HT1080 (cell line): Measurements from ENCODE around the gene DRC7. TPM values are rescaled to one million over a fixed set of nuclear protein-coding genes. Genes with fewer than 3 reads are reported as not detected.

Experiments used
- DNase-seq: peaks from one replicate; pipeline ENCODE4 v3.0.0-alpha.2; 2015; ENCODE audit warnings: low read depth
- total RNA-seq: library from RNA; depleted of rRNA; stranded (reverse); fragments of >200 nt; shearing (Covaris generic); gene quantifications from 2 replicates; pipeline ENCODE4 v1.2.3, GENCODE V29; 2014

DRC7 gene
- total RNA-seq, 1 experiment from 2014 or later: not detected

DNA sequence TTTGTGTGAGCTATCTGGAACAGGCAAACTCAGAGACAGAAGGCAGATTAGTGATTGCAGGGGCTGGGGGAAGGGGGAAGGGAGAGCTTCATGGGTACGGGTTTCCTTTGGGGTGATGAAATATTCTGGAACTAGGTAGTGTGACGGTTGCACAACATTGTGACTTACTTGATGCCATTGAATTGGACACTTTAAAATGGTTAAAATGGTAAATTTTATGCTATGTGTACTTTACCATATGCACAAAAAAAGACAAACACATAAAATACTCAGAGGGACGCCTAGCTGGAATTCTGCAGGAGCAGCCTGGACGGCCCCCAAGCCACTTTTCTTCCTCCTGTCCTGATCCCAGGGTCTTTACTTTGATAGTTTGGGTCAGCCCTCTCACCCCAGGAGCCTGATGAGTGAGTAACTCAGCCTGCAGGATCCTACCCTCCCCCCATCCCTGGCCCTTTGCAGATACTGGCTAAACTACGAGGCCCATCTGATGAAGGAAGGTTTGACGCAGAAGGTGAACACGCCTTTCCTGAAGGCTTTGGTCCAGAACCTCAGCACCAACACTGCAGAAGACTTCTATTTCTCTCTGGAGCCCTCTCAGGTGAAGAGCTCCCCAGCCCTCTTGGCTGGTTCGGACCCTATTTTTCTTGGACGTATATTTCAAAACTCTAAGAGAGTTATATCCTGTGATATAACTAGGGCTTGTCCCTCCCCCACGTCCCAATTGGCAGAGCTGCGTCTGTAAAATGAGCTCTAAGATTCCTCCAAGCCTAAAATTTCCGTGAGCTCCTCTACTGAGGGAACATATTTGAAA, 18.7 kb upstream of the DRC7 start:
- DNase-seq: no peak

DNA sequence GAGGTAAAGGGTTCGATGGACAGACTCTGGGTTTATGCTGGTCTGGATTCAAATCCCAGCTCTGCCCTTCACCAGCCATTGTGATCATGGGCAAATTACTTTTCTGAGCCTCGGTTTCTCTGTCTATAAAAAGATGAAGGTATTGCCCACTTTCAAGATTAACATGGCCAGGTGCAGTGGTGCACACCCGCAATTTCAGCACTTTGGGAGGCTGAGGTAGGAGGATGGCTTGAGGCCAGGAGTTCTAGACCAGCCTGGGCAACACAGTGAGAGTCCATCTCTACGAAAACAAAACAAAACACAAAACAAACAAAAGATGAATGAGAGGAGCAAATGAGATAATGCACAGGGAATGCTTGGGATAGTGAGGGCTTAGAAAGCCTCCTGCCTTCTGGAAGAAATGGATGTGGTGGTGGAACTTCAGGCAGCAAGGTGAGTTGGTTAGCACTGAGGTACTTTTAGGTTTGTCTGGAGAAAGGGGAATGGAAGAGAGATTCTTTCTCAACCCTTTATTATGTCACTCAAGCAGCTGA, 18.0 kb upstream of the DRC7 start:
- no peak for DNase-seq

DNA sequence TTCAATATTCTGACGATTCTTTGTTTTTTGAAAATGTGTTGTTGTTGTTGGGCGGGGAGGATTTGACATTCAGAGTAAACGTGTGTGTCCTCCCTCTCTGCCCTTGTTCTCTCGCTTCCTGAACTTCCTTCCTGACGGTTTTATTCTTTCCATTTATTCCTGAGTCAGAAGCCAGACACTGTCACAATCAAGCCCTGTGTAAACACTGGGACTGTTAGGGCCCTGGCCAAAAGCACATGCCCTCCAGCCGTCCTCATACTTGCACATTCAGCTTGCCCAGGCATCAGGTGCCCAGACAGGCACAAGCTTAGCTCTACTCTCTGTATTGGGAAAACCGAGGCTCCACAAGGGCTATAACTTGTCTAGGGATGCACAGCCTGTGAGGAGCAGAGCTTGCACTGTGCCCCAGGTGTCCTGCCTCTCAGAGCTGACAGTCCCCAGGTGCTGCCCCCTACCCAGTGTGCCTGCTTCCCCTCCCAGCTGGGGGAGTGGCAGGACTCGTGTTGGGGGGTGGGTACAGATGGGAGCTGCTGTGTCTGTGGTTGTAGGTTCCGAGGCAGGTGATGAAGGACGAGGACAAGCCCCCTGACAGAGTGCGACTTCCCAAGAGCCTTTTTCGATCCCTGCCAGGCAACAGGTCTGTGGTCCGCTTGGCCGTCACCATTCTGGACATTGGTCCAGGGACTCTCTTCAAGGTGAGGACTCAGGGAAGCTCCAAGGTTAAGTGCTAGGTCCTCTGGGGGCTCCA, 16.8 kb upstream of the DRC7 start:
- DNase-seq: no peak

DNA sequence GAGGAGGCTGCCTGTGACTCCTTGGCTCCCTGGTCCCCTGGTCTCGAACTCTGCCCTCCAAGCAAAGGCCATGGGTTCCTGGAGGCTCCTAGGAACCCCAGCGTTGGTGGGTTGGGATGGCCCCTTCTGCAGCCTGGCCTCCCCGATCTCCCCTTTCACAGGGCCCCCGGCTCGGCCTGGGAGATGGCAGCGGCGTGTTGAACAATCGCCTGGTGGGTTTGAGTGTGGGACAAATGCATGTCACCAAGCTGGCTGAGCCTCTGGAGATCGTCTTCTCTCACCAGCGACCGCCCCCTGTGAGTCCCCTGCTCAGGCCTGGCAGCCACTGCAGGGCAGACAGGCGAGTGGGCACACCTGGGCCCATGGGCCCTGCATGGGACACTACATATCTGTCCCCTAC, 15.6 kb upstream of the DRC7 start:
- DNase-seq: no peak

DNA sequence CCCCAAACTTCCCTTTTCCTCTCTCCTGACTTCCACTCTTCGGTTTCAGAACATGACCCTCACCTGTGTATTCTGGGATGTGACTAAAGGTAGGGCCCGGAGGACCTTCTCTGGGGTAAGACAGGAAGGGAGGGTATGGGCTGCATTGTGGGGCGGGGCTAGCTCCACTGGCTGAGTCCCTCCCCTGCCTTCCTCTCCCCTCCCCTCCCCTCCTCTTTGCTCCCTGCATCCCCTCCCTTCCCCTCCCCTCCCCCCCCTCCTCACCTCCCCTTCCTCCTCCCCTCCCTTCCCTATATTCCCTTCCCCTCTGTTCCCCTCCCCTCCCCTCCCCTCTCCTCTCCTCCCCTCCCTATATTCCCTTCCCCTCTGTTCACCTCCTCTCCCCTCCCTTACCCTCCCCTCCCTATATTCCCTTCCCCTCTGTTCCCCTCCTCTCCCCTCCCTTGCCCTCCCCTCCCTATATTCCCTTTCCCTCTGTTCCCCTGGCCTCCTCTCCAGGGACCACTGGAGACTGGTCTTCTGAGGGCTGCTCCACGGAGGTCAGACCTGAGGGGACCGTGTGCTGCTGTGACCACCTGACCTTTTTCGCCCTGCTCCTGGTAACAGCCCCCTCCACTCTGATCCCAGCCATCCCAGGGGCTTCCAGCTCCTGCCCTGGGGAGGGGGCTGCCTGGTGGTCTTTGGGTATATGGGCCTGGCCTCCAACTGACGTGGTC, 14.7 kb upstream of the DRC7 start:
- no peak for DNase-seq

DNA sequence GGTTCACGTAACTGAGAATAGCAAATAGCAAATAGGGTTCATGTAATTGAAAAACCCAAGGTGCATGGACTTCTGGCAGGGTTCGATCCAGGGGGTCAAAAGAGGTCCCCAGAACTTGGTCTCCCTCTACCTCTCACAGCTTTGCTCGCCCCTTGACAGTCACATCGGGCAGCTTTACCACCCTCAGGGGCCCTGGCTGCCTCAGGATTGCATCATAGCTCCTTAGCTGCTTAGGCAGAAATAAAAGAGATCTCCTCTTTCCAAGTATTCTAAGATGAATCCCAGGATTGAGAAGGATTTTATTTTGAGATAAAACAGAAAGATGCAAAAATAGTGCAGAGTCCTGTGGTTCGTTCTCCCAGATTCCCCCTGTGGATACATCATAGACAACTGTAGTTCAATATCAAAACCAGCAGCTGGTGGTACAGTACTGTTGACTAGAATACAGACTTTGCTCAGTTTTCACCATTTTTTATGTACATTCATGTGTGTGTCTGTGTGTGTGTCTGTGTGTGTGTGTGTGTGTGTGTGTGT, 13.7 kb upstream of the DRC7 start:
- DNase-seq: no peak

DNA sequence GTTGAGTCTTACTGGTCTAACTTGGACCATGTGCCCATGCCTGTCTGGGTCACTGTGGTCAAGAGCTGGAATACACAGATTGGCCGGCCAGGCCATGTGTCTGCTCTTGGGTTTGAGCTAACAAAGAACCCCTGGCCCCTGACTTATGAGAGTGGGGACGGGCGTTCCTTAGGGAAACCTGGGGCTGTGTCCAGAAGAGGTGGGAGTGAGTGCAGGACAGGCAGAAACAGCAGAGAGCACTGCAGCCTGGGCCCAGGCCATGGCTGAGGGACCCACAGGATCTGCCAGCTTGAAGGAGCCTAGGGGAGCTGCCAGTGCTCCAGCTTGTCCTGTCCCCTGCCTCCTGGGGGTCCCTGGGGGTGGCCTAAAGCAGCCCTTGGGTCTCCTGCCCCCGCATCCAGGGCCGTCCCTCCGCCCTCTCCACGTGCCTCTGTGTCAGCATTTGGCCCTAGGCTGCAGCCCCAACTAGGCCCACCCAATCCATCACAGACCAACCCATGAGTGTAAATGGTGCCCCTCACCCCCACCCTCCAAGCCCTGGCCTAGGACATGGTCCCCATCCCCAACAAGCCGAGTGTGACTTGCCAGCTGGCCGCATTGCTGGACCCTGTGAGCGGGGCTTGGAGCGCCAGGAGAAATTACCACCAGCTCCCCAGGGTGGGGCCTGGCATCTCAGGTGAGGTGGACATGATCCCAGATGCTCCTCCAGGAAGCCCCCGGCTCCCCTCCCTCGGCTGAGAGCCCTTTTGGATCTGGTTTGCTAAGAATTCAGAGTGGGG, 12.5 kb upstream of the DRC7 start:
- no peak for DNase-seq

DNA sequence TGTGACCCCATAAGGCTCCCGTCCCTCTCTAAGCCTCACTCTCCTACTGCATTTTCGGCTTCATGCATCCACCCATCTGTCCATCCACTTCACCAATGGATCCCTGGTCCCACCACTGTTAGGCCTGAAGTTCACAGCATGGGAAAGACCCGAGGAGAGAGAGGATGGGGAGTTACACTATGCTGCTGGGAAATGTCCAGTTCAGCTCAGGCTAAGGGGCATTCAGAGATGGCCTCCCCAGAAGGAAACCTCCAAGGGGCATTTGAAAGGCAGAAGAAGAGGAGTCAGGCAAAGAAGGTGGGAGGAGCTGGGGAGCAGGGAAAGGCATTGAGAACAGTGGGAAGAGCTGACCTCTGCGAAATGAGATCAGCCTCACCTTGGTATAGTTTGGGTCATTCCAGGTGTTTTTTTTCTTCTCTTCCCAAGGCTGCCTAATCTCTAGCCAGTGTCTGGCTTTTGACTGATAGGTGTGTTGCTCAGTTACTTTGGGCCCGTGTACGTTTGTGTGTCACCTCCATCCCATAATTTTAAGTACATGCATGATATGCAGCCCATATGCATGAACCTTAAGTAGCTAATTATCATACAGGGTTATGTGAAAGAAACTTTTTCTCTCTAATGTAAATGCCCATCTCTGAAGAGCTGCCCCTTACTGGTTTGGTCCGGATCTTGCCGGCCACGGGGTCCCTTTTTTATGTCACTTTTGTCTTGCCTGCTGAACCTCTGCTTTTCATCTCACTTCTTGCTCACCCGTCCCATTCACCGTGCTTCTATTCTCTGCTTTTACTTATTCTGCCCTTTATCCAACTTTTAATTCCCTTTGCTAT, 11.6 kb upstream of the DRC7 start:
- DNase-seq: no peak

DNA sequence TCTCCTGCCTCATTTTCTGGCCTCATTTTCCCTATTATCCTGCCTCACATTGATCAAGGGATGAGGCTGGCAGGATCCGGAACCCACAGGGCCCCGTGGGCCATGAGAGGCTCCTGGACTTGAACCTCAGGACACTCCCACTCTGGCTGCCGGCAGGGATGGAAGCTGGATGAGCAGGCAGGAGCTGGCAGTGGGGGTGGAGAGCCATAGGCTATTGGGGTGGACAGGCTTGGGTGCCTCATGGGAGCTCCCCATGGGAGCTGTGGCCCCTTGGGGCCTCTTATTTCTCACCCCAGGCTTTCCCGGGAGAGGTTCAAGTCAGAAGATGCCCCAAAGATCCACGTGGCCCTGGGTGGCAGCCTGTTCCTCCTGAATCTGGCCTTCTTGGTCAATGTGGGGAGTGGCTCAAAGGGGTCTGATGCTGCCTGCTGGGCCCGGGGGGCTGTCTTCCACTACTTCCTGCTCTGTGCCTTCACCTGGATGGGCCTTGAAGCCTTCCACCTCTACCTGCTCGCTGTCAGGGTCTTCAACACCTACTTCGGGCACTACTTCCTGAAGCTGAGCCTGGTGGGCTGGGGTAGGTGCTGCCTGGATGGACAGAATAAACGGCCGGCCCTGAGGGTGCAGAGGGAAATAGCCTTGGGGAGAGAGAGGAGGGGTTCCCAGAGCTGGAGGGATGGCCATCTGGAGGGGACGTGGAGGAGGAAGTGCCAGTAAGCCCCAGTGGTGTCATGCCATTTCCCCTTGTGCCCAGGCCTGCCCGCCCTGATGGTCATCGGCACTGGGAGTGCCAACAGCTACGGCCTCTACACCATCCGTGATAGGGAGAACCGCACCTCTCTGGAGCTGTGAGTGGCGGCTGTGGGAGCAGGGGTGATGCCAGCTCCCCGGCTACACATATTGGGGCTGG, 10.7 kb upstream of the DRC7 start:
- no peak for DNase-seq

DNA sequence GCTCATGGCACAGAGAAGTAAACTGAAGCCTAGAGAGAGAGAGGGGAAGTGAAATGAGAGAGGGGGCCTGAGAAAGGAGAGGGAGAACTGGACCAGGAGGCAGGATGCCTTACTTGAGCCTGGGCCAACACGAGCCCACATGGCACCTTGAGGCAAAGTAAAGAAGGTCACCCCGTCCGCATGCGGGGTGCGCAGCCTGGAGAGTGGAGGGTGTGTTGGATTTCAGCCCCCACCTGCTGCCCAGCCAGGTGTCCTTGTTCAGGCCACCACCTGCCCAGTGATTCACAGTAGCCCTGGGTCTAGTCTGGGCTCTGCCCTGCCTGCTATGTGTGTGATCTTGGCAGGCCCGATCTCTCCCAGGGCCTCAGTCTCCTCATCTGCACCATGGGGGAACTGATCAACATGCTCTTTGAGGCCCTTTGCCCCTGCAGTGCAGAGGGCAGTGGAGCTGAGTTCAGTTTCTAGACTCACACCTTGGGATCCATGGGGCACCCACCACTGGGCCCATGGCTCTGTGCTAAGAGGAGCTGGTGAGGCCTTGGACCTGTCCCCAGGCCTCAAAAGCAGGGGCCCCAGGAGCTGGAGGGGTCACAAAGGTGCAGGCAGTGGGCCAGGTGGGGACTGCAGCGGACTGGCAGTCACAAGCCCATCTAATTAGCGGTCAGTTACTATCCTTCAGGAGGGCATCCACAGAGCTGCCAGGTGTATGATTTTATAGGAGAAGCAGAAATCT, 9.8 kb upstream of the DRC7 start:
- no peak for DNase-seq

DNA sequence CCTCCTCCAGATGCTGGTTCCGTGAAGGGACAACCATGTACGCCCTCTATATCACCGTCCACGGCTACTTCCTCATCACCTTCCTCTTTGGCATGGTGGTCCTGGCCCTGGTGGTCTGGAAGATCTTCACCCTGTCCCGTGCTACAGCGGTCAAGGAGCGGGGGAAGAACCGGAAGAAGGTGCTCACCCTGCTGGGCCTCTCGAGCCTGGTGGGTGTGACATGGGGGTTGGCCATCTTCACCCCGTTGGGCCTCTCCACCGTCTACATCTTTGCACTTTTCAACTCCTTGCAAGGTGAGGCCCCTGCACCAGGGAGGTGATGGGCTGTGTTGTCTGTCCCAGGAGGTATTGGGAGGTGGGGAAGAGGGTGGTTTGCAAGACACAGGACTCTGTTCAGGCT, 9.0 kb upstream of the DRC7 start:
- DNase-seq: no peak

DNA sequence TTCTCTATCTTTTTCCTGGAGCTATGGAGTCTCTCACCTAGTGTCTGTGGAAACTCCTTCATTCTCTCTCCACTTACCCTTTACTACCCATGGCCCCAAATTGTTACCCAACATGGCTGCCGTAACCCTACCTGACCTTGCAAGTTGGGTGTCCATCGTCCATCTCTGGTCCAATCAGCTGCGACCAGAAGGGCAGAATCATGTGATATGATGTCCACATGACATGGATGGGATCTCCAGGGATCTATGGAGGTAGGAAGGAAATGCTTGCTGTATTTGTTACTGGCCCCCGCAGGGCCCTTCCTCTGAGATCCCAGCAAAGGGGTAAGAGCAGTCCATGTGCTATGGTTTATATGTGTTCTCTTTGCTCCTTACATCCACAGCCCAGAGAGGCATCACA, 8.0 kb upstream of the DRC7 start:
- no peak for DNase-seq

DNA sequence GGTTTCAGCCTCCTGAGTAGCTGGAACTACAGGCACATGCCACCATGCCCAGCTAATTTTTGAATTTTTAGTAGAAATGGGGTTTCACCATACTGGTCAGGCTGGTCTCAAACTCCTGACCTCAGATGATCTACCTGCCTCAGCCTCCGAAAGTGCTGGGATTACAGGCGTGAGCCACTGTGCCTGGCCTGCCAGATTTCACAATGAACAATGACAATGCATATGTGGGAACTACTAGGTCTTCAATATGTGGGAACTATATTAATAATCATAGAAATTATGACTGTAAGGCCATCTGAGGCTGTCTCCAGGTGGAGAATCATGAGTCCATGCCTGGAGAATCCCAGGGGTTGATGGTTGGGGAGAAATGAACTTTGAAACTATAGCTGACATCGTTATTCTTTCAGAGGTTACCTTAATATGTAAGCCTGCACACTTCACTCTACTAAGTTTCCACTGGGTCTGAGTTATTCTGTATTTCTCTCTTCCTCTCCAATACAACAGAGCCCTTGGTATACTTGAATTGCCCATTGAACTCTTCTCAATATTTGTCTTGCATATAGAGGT, 7.2 kb upstream of the DRC7 start:
- no peak for DNase-seq

DNA sequence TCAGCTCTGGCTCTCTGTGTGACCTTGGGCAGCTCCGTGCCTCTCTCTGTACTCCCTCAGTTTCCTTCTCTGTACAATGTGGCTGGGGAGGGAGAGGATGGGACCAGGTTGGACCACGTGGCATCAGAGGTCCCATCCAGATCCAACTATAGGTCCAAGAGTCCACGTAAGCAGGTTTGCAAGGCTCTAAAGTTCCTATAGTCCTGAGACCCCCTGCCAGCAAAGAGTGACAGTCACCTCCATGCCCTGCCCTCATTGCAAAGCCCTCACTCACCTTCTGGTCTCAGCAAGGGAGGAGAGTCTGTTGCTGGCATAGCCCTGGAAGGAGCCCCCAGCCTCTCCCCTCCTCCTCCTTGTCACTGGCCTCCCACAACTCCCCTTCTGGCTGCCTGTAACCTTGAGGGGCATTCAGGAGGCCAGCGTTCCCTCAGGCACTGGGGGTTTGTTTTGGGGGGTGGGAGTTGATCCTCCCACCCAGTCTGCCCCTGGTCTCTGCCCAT, 6.1 kb upstream of the DRC7 start:
- no peak for DNase-seq

DNA sequence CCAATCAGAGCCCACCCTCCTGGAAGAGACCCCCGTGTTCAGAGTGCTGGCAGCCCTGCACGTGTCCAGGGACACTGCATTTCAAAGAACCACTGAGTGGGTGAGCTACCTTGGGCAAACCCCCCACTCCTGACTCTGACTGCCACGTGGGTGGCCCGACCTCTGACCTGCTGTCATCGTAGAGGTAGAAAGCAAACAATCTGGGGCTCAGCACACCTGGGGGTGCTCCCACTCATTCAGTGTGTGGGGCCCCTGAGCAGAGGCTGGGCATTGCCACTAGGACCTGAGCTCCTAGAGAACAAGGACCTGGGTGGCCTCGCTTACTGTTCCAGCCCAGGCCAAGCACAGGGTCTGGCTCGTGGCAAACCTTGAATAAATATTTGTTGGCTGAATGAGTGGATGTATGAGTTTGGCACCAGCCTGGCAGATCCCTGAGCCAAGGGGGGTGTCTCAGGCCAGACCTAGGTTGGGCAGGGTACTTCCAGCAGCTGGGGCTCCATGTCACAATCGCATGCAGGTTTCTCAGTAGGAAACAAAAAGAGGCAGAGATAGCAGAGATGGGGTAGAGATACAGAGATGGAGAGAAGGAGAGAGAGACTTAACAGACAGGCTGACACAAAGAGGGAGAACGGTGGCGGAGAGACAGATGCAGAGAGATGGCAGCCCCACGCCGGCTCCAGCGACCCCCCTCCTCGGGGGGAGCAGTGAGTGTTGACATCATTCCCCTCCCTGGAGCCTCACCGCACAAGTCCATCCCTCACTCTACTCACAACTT, 5.4 kb upstream of the DRC7 start:
- no peak for DNase-seq

DNA sequence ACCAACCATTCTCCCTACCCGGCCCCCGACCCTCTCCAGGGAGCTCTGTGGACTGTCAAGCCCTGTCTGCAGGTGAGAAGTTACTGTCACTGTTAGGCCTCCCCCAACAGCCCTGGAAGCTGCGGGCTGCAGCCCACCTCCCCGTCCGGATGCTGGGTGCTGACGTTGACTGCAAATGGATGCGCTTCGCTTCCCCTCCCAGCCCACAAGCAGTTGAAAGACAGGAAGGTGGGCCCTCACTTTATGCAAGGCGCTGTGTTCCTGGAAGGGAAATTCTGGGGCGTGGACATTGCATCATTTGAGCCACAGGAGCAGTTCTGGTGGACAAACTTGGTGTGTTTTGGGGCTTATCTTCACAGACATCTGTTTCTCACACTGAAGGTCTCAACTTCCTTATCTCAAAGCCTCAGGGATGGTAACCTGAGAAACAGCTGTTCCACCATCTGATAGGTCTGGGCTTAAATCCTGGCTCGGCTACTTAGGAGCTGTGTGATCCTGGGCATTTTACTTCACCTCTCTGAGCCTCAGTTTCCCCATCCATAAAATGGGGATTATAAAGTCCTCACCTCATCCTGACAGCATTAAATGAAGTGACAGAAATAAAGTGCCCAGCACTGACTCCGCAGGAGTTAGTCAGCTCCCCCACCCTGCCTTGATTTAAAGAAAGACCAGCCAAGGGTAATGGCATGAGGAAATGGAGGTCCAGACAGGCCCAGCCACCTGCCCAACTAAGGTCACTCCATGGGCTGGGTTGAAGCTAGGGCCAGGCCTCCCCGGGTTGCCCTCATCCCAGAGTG, 4.6 kb upstream of the DRC7 start:
- no peak for DNase-seq
